ENCODE results near the gene LYPD6.

The LYPD6 gene

GRCh38 chr2:149513461-149513860 lies 183.1 kb downstream of the LYPD6 start:
- DNase-seq (ENCODE audit: low read depth): no peak

Measured in non-pigmented ciliary epithelial cell (primary cell).